GM21717 (cell line): ENCODE data around the gene FBLN7.

ENCODE experiments used
- ATAC-seq: cut with Tn5 transposase; IDR thresholded peaks from one replicate; pipeline ENCODE4 v1.9.1; 2021; ENCODE audit warnings: mild to moderate bottlenecking, moderate library complexity; ENCODE audit not compliant: unreplicated experiment

The FBLN7 gene

DNA sequence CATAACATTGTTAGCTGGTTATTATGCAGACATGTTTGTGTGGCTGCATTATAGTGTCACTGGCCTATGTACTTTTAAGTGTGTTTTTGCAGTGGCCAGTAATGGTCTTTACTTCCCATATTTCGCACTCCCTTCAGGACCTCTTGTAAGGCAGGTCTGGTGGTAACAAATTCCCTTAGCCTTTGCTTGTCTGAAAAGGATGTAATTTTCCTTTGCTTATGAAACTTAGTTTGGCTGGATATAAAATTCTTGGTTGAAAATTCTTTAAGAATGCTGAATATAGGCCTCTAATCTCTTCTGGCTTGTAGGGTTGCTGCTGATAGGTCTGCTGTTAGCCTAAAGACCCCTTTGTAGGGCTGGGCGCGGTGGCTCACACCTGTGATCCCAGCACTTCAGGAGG is 82.0 kb downstream of the FBLN7 start:
- no peak for ATAC-seq

DNA sequence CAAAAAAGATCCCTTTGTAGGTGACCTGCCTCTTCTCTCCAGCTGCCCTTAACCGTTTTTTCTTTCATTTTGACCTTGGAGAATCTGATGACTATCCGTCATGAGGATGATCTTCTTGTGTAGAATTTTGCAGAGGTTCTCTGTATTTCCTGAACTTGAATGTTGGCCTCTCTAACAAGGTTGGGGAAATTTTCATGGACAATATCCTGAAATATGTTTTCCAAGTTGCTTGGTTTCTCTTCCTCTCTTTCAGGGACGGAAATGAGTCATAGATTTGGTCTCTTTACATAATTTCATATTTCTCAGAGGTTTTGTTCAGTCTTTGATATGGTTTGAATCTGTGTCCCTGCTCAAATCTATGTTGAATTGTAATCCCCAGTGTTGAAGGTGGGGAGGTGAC is 82.6 kb downstream of the FBLN7 start:
- ATAC-seq: no peak

DNA sequence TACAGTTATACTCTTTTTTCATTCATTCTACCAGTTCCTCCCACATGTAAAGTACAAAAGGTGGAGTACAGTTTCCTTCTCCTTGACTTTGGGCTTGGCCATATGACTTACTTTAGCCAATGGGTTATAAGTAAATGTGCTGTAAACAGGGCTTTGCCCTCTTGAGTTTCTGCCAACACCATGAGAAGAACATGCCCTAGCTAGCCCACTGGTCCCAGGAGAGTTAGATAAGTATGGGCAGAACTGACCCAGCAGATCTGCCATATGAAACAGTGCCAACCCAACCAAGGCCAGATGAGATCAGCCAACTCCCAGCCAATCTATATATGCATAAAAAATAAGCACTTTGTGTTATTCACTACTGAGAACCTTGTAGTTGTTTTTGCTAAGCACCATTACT is 91.2 kb downstream of the FBLN7 start:
- ATAC-seq: no peak

DNA sequence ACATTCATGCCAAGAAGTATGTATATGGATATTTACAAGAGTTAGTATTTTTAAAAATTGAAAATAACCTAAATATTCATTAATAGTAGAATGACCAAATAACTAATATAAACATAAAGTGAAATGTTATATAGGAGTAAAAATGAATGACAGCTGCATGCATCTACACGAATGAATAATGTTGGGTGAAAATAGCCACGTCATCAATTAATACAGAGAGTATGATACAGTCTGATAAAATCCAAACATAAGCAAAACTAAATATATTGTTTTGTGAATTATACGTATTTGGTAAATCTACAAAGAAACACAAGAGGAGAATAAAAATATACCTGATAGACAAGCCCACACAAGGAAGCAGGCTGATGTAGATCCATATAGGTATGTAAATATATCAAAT is 92.2 kb downstream of the FBLN7 start:
- ATAC-seq: no peak
